H1 (cell line): ENCODE measurements around the gene PAX7. TPM values are rescaled to one million over a fixed set of nuclear protein-coding genes. Genes with fewer than 3 reads are reported as not detected.
A peak's percentile ranks its signal among the peaks of the same experiment; 100 is the strongest.

Source experiments
- CTCF ChIA-PET: fragments of 300-600 bp; sonication (Branson Sonifier 250); formaldehyde crosslinking; loops from one replicate; lab custom pipeline; 2021; ENCODE audit not compliant: partially characterized antibody; lab: Charles Lee
- POLR2A ChIA-PET: fragments of 300-600 bp; sonication (Branson Sonifier 250); formaldehyde crosslinking; loops from one replicate; lab custom pipeline; 2021; ENCODE audit warnings: inconsistent platforms; ENCODE audit not compliant: partially characterized antibody; lab: Charles Lee
- DNase-seq, 2 experiments: peaks; one replicate each; pipeline versions ENCODE4 v3.0.0 to v3.0.0-alpha.2; 2010 to 2022; ENCODE audit warnings: low spot score in 2 of 2, low read depth in 1 of 2, mixed read lengths in 1 of 2
- FAIRE-seq: peaks from 2 replicates; lab custom pipeline; 2011; peaks lifted over from hg19 to GRCh38; lab: Jason Lieb, UNC
- H2AFZ ChIP-seq: 2 replicates; pipeline ENCODE4 v1.8.1; 2012; ENCODE audit warnings: low read length, inconsistent platforms
- H2AK5ac ChIP-seq: 2 replicates; pipeline ENCODE4 v1.6.1; 2013; ENCODE audit warnings: low read depth, low read length
- H2BK120ac ChIP-seq: replicated peaks from 2 replicates; pipeline ENCODE3; 2013; ENCODE audit warnings: low read depth, low read length, inconsistent platforms
- H2BK12ac ChIP-seq: 2 replicates; pipeline ENCODE4 v1.6.1; 2013; ENCODE audit warnings: low read depth, low read length
- H2BK15ac ChIP-seq: 2 replicates; pipeline ENCODE4 v1.6.1; 2013; ENCODE audit warnings: low read length
- H2BK20ac ChIP-seq: 2 replicates; pipeline ENCODE4 v1.6.1; 2013; ENCODE audit warnings: low read length
- H2BK5ac ChIP-seq: 2 replicates; pipeline ENCODE4 v1.6.1; 2013; ENCODE audit warnings: low read depth, low read length
- H3K14ac ChIP-seq: 2 replicates; pipeline ENCODE4 v1.6.1; 2013; ENCODE audit warnings: inconsistent platforms; ENCODE audit not compliant: insufficient read length
- H3K18ac ChIP-seq: 2 replicates; pipeline ENCODE4 v1.6.1; 2013; ENCODE audit warnings: low read length; ENCODE audit errors: extremely low read depth
- H3K23ac ChIP-seq: 2 replicates; pipeline ENCODE4 v1.6.1; 2013; ENCODE audit warnings: inconsistent platforms; ENCODE audit not compliant: insufficient read length
- H3K23me2 ChIP-seq: 2 replicates; pipeline ENCODE4 v1.6.1; 2013; ENCODE audit warnings: low read depth, low read length
- H3K27ac ChIP-seq: 2 replicates; pipeline ENCODE4 v1.6.1; 2011; ENCODE audit warnings: low read depth, low read length, inconsistent platforms
- H3K27me3 ChIP-seq, 4 experiments: replicated peaks in 1 of 4; 1 replicate in 1 of 4; 2 replicates in 3 of 4; pipeline versions ENCODE4 v1.6.1 to v1.8.1; 2011 to 2013; ENCODE audit warnings: low read length in 3 of 4, mild to moderate bottlenecking in 3 of 4, inconsistent platforms in 2 of 4, mixed read lengths in 2 of 4, moderate library complexity in 1 of 4; ENCODE audit not compliant: control insufficient read depth in 3 of 4, insufficient read depth in 3 of 4; ENCODE audit errors: extremely low read depth in 1 of 4
- H3K36me3 ChIP-seq, 4 experiments: 2 replicates each; pipeline versions ENCODE4 v1.6.1 to v1.8.1; 2011 to 2013; ENCODE audit warnings: mild to moderate bottlenecking in 4 of 4, low read length in 3 of 4, moderate library complexity in 2 of 4, control low read depth in 1 of 4, inconsistent platforms in 1 of 4; ENCODE audit not compliant: insufficient read depth in 4 of 4, control insufficient read depth in 2 of 4
- H3K4ac ChIP-seq: replicated peaks from 2 replicates; pipeline ENCODE3; 2013; ENCODE audit warnings: low read length, low read depth, mixed read lengths, inconsistent platforms; ENCODE audit not compliant: insufficient read length
- H3K4me1 ChIP-seq, 4 experiments: replicated peaks in 1 of 4; 1 replicate in 1 of 4; 2 replicates in 3 of 4; pipeline versions ENCODE4 v1.6.1 to v1.8.1; 2011 to 2013; ENCODE audit warnings: low read length in 3 of 4, inconsistent platforms in 2 of 4, mixed read lengths in 1 of 4; ENCODE audit not compliant: insufficient read depth in 4 of 4, control insufficient read depth in 3 of 4
- H3K4me2 ChIP-seq, 2 experiments: 2 replicates each; pipeline versions ENCODE4 v1.6.1 to v1.8.1; 2011 to 2013; ENCODE audit warnings: low read depth in 2 of 2, low read length in 2 of 2, control low read depth in 1 of 2, inconsistent platforms in 1 of 2, mild to moderate bottlenecking in 1 of 2; ENCODE audit not compliant: insufficient read depth in 1 of 2
- H3K4me3 ChIP-seq, 4 experiments: fragments of 200-600, 300-600 bp in 1 of 4; sonication (generic), shearing (Covaris generic), sonication (Bioruptor Twin) in 1 of 4; 2 replicates each; pipeline versions ENCODE4 v1.5.1 to v1.8.1; 2011 to 2016; ENCODE audit warnings: low read length in 4 of 4, low read depth in 3 of 4, control low read depth in 2 of 4, inconsistent platforms in 2 of 4, mild to moderate bottlenecking in 2 of 4, mixed read lengths in 1 of 4, moderate library complexity in 1 of 4; ENCODE audit not compliant: insufficient read depth in 2 of 4; ENCODE audit errors: extremely low read depth in 1 of 4
- H3K56ac ChIP-seq: replicated peaks from 2 replicates; pipeline ENCODE3; 2013; ENCODE audit warnings: low read depth, mild to moderate bottlenecking, mixed read lengths, low read length, inconsistent platforms; ENCODE audit not compliant: insufficient read length
- H3K79me1 ChIP-seq: 2 replicates; pipeline ENCODE4 v1.6.1; 2013; ENCODE audit warnings: low read depth, low read length, control low read depth
- H3K79me2 ChIP-seq, 2 experiments: 2 replicates each; pipeline versions ENCODE4 v1.6.1 to v1.8.1; 2012 to 2013; ENCODE audit warnings: low read length in 2 of 2, mild to moderate bottlenecking in 2 of 2, inconsistent platforms in 1 of 2; ENCODE audit not compliant: insufficient read depth in 2 of 2, control insufficient read depth in 1 of 2
- H3K9ac ChIP-seq, 4 experiments: replicated peaks in 1 of 4; 1 replicate in 1 of 4; 2 replicates in 3 of 4; pipeline versions ENCODE4 v1.6.1 to v1.8.1; 2011 to 2013; ENCODE audit warnings: low read depth in 3 of 4, low read length in 3 of 4, control low read depth in 2 of 4, mild to moderate bottlenecking in 2 of 4, moderate library complexity in 2 of 4, inconsistent platforms in 1 of 4; ENCODE audit errors: extremely low read depth in 1 of 4
- H3K9me3 ChIP-seq, 2 experiments: 2 replicates each; pipeline versions ENCODE4 v1.6.1 to v1.8.1; 2012 to 2013; ENCODE audit warnings: mild to moderate bottlenecking in 2 of 2, moderate library complexity in 2 of 2, control low read depth in 1 of 2, inconsistent platforms in 1 of 2, low read depth in 1 of 2, low read length in 1 of 2, mixed read lengths in 1 of 2; ENCODE audit not compliant: insufficient read depth in 2 of 2
- H4K20me1 ChIP-seq, 2 experiments: replicated peaks in 1 of 2; 2 replicates each; pipeline versions ENCODE3 to v1.8.1; 2011 to 2013; ENCODE audit warnings: inconsistent platforms in 2 of 2, low read length in 2 of 2, mild to moderate bottlenecking in 1 of 2; ENCODE audit not compliant: insufficient read depth in 2 of 2, control insufficient read depth in 1 of 2
- H4K5ac ChIP-seq: 2 replicates; pipeline ENCODE4 v1.6.1; 2013; ENCODE audit warnings: low read length, low read depth, mixed read lengths, inconsistent platforms; ENCODE audit not compliant: insufficient read length
- H4K8ac ChIP-seq: 2 replicates; pipeline ENCODE4 v1.8.0; 2013; ENCODE audit warnings: mild to moderate bottlenecking, moderate library complexity, low read length, inconsistent platforms; ENCODE audit not compliant: insufficient read depth; ENCODE audit errors: extremely low read depth
- H4K91ac ChIP-seq: replicated peaks from 2 replicates; pipeline ENCODE3; 2013; ENCODE audit warnings: low read length, mixed read lengths, inconsistent platforms; ENCODE audit not compliant: insufficient read length
- KDM1A ChIP-seq: fragments of 200-600, 300-600 bp; sonication (generic); IDR thresholded peaks from 2 replicates; pipeline ENCODE4 v1.7.1; 2016; ENCODE audit warnings: mild to moderate bottlenecking, low read length, borderline replicate concordance
- SAP30 ChIP-seq: fragments of 300-600 bp; sonication (generic); IDR thresholded peaks from 2 replicates; pipeline ENCODE4 v1.7.1; 2012; ENCODE audit warnings: low read length, moderate library complexity, mild to moderate bottlenecking, inconsistent platforms; ENCODE audit not compliant: insufficient read depth, insufficient replicate concordance
- WGBS, 2 experiments: shearing (Covaris generic) in 1 of 2; methylation state at CpG; one replicate each; pipeline versions ENCODE4 v1.1.6 to v1.1.7; 2013 to 2015; ENCODE audit warnings: low lambda C conversion rate in 2 of 2, mixed read lengths in 2 of 2, inconsistent platforms in 1 of 2, low coverage in 1 of 2, missing lambda C conversion rate in 1 of 2; ENCODE audit not compliant: insufficient replicate concordance in 2 of 2, insufficient coverage in 1 of 2, insufficient read length in 1 of 2; ENCODE audit errors: extremely low coverage in 1 of 2, missing lambda C conversion rate in 1 of 2; 5-methylcytosine and 5-hydroxymethylcytosine counted together
- polyA plus RNA-seq, 7 experiments: library from polyadenylated mRNA; depleted of rRNA in 3 of 7; stranded (reverse) in 5 of 7; unstranded in 2 of 7; fragments of >200 nt in 5 of 7; fragments of 200-250 nt in 2 of 7; gene quantifications; 1 replicate in 5 of 7; 2 replicates in 1 of 7; 4 replicates in 1 of 7; pipeline versions ENCODE4 v1.2.1 to v1.2.3, GENCODE V29; 2011 to 2013; ENCODE audit warnings: missing spikeins in 2 of 7, mixed read lengths in 2 of 7
- total RNA-seq: library from RNA; stranded (reverse); fragmentation: NEBNext Ultra II Directional; extraction: Animal tissue kit (Norgen Biotek cat#: 25700); gene quantifications from 2 replicates; pipeline ENCODE4 v1.2.1, GENCODE V29; 2021

The PAX7 gene
- total and polyA plus RNA-seq, 2 of the 8 experiments (the other 6 are each of a cell fraction or from before 2014, with no cell fraction given), result not detected

DNA sequence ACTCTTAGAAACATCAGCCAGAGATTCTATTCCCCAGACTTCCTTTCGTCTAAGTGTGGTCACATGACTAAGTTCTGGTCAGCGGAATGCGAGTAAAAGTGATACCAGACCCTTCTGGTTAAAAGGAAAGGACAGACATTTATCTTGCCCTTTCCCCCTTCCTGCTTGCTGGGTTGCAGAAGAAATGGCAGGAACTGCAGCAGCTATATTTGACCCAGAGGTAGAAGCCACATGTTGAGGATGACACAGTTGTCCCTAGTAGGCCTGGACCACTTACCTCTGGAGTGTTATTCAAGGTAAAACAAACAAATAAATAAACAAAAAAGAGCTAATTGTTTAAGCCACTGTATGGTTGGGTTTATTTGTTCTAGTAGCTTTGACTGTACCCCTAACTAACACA, 155.5 kb downstream of the PAX7 start:
- TF ChIP-seq SAP30 (no peak), KDM1A (peak; percentile 78; the same call in 1 of the 2 replicates)

More for the DNA sequence above, 155.5 kb downstream of the PAX7 start:
- H3K14ac ChIP-seq, result no peak overlapping the region
- H2BK5ac ChIP-seq, result no peak overlapping the region
- no peak overlapping the region for H3K23ac ChIP-seq
- H3K4me3 ChIP-seq, result no peak overlapping the region
- H3K9ac ChIP-seq, result no peak overlapping the region
- no peak overlapping the region for H4K8ac ChIP-seq
- 80% methylated on average over 3 of the region's 3 CpGs; no CpG with 5 or more reads in 1 of the 2 experiments for WGBS, 2 experiments
- DNase-seq (no peak), FAIRE-seq (no peak)
- H3K23me2 ChIP-seq, result no peaks in the 10 kb centered on the region; the same call in 1 of the 2 replicates
- no peak overlapping the region for H3K56ac ChIP-seq
- CTCF ChIA-PET, result interaction anchor here (0.8 to 4.8 kb wide), 6 partner anchors 9 to 189 kb away, joined by 3 to 23 read pairs (median 8); no protein-coding TSS in a partner anchor
- no peaks in the 10 kb centered on the region for H3K36me3 ChIP-seq
- H4K5ac ChIP-seq, result no peak overlapping the region
- no peak overlapping the region for H2BK15ac ChIP-seq
- no peaks in the 10 kb centered on the region for H3K79me1 ChIP-seq
- H3K18ac ChIP-seq, result no peak overlapping the region
- H4K20me1 ChIP-seq, result no peaks in the 10 kb centered on the region
- POLR2A ChIA-PET, result interaction anchor here (0.9 kb wide), 1 partner anchor 87 kb away, joined by 3 read pairs; no protein-coding TSS in a partner anchor
- H2AFZ ChIP-seq, result no peak overlapping the region
- H3K4me2 ChIP-seq, result no peak overlapping the region
- no peak overlapping the region for H3K4ac ChIP-seq
- peaks cover 0 to 6% (median 0%) of the 10 kb centered on the region in 4 experiments; a peak in 4 of 7 replicates for H3K27me3 ChIP-seq
- H3K27ac ChIP-seq, result no peak overlapping the region
- no peak overlapping the region; the same call in 1 of the 2 replicates for H2BK12ac ChIP-seq
- peaks cover 2 to 13% (median 5%) of the 10 kb centered on the region in 4 experiments; a peak in 6 of 7 replicates for H3K4me1 ChIP-seq
- H2BK20ac ChIP-seq, result peak overlapping the region; percentile 48; the same call in 1 of the 2 replicates
- no peak overlapping the region; the same call in 1 of the 2 replicates for H2AK5ac ChIP-seq
- H3K9me3 ChIP-seq, result no peaks in the 10 kb centered on the region; a peak in 1 of 4 replicates
- H3K79me2 ChIP-seq, result no peaks in the 10 kb centered on the region
- no peak overlapping the region for H4K91ac ChIP-seq
- H2BK120ac ChIP-seq, result no peak overlapping the region
